Measurements from ENCODE around the gene PICALM. TPM values are rescaled to one million over a fixed set of nuclear protein-coding genes. Genes with fewer than 3 reads are reported as not detected.
"Not testable (repeated sequence)": the region's sequence is repeated elsewhere in the genome, so short reads cannot be mapped to it uniquely, and the experiment has no call there.

PICALM gene
- total and polyA plus RNA-seq, 3 experiments from 2014 or later = 25.6 to 103 (median 95.2) TPM

DNA sequence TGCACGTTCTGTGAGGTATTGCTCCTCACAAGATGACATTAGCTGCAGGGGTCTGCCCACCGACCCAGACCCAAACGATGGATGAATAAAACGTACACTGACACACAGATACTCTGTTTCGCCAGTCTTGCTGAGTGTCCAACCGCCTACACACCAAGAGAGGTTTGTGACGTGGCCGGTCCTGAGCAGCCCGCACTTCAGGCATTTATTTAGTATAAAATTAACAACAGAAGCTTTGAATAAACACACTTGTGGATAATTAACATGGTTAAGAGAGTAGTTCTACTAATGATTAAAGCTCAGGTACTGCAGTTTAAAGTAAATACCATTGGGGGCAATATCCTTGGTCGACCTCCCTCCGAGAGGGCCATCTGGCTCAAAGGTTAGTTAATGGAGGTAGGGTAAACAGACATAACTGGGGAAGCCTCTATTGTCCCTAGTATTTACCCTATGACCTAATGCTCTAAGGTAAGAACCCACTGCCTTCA lies 138.0 kb downstream of the PICALM start:
- no peaks in the 10 kb centered on the region for H3K27me3 ChIP-seq (ENCODE audit: insufficient read depth, low read length, poor library complexity, severe bottlenecking)
- no peak for DNase-seq
- no peaks in the 10 kb centered on the region for H3K9me3 ChIP-seq (ENCODE audit: low read length)
- ChIA-PET CTCF (no interaction called here), POLR2A (no interaction called here)
- peaks cover 10 to 33% of the 10 kb centered on the region in 2 donors for H3K27me3 Mint-ChIP-seq
- H3K4me1 ChIP-seq (ENCODE audit: insufficient read depth, low read length) = no peaks in the 10 kb centered on the region
- H3K36me3 ChIP-seq (ENCODE audit: insufficient read depth, low read length) = no peaks in the 10 kb centered on the region
- peaks cover 0 to 8% (median 0%) of the 10 kb centered on the region in 5 donors for H3K9me3 Mint-ChIP-seq
- H3K27ac Mint-ChIP-seq = no peak overlapping the region
- H3K4me1 Mint-ChIP-seq = no peaks in the 10 kb centered on the region
- H3K4me3 ChIP-seq (ENCODE audit: low read length) = no peak overlapping the region
- no peaks in the 10 kb centered on the region for H3K36me3 Mint-ChIP-seq
- no peak overlapping the region for H3K27ac ChIP-seq (ENCODE audit: low read depth, low read length)
- no peak overlapping the region for H3K4me3 Mint-ChIP-seq

DNA sequence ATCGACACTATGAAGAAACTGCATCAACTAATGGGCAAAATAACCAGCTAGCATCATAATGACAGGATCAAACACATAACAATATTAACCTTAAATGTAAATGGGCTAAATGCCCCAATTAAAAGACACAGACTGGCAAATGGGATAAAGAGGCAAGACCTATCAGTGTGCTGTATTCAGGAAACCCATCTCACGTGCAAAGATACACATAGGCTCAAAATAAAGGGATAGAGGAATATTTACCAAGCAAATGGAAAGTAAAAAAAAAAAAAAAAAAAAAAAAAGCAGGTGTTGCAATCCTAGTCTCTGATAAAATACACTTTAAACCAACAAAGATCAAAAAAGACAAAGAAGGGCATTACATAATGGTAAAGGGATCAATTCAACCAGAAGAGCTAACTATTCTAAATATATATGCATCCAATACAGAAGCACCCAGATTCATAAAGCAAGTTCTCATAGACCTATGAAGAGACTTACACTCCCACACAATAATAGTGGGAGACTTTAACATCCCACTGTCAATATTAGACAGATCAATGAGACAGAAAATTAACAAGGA lies 142.2 kb downstream of the PICALM start:
- H3K4me1 ChIP-seq (ENCODE audit: insufficient read depth, low read length); H3K27ac Mint-ChIP-seq; H3K4me3 ChIP-seq (ENCODE audit: low read length); H3K36me3 Mint-ChIP-seq; H3K4me3 Mint-ChIP-seq; H3K36me3 ChIP-seq (ENCODE audit: insufficient read depth, low read length); POLR2A ChIA-PET; H3K9me3 ChIP-seq (ENCODE audit: low read length); CTCF ChIA-PET; H3K27me3 ChIP-seq (ENCODE audit: insufficient read depth, low read length, poor library complexity, severe bottlenecking); DNase-seq; H3K4me1 Mint-ChIP-seq; H3K27ac ChIP-seq (ENCODE audit: low read depth, low read length); H3K9me3 Mint-ChIP-seq: not testable (repeated sequence)
- peaks cover 19 to 52% of the 10 kb centered on the region in 2 donors for H3K27me3 Mint-ChIP-seq

DNA sequence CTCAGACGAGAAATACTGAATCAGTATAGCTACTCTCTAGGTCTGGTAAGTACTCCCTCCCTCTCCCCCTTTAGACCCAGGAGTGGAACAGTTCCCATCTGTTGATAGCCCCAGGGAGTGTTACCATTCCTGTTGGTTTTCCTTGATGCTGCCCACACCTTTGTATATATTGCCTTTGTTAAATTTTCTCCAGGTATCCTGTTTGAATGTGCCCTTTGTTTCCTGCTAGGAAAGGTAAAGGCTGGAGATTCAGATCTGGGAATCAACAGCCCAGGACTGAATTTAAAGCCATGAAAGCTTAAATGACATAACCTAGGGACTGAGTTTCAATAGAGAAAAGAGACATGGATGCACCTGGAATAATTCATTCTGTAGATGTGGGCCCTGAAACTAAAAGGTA lies 145.4 kb downstream of the PICALM start:
- DNase-seq = no peak
- ChIA-PET CTCF (no interaction called here), POLR2A (no interaction called here)
- Mint-ChIP-seq H3K9me3 (peaks cover 0 to 2% (median 0%) of the 10 kb centered on the region in 5 donors), H3K4me3 (no peak overlapping the region), H3K27me3 (peaks cover 16 to 49% of the 10 kb centered on the region in 2 donors), H3K36me3 (peaks cover 0 to 4% (median 0%) of the 10 kb centered on the region in 3 donors), H3K4me1 (no peaks in the 10 kb centered on the region), H3K27ac (no peak overlapping the region)
- Histone ChIP-seq H3K27ac (ENCODE audit: low read depth, low read length) (no peak overlapping the region), H3K36me3 (ENCODE audit: insufficient read depth, low read length) (no peaks in the 10 kb centered on the region), H3K4me3 (ENCODE audit: low read length) (no peak overlapping the region), H3K9me3 (ENCODE audit: low read length) (no peaks in the 10 kb centered on the region), H3K4me1 (ENCODE audit: insufficient read depth, low read length) (no peaks in the 10 kb centered on the region), H3K27me3 (ENCODE audit: insufficient read depth, low read length, poor library complexity, severe bottlenecking) (no peaks in the 10 kb centered on the region)

DNA sequence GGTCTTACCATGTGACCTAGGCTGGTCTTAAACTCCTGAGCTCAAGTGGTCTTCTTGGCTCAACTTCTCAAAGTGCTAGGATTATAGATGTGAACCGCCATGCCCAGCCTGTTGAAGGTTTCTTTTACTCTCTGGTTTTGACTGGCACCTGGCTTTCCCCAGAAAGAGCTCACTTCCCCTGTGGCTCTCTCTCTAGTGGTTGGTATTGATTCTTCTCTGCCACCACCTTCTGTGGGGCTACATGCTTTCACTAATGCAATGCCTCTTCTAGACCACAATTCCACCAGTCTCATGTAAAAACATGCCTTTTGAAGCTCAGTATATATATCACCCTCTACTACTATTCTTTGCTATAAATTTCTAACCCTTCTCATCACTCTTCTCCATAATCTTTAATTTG lies 146.5 kb downstream of the PICALM start:
- Mint-ChIP-seq H3K9me3 (no peaks in the 10 kb centered on the region), H3K4me3 (no peak overlapping the region), H3K27me3 (peaks cover 11 to 39% of the 10 kb centered on the region in 2 donors), H3K27ac (no peak overlapping the region), H3K36me3 (peaks cover 0 to 4% (median 0%) of the 10 kb centered on the region in 3 donors), H3K4me1 (no peaks in the 10 kb centered on the region)
- Histone ChIP-seq H3K9me3 (ENCODE audit: low read length) (no peaks in the 10 kb centered on the region), H3K27me3 (ENCODE audit: insufficient read depth, low read length, poor library complexity, severe bottlenecking) (no peaks in the 10 kb centered on the region), H3K36me3 (ENCODE audit: insufficient read depth, low read length) (no peaks in the 10 kb centered on the region), H3K4me3 (ENCODE audit: low read length) (no peak overlapping the region), H3K27ac (ENCODE audit: low read depth, low read length) (no peak overlapping the region), H3K4me1 (ENCODE audit: insufficient read depth, low read length) (no peaks in the 10 kb centered on the region)
- ChIA-PET CTCF (no interaction called here), POLR2A (no interaction called here)
- DNase-seq = no peak

DNA sequence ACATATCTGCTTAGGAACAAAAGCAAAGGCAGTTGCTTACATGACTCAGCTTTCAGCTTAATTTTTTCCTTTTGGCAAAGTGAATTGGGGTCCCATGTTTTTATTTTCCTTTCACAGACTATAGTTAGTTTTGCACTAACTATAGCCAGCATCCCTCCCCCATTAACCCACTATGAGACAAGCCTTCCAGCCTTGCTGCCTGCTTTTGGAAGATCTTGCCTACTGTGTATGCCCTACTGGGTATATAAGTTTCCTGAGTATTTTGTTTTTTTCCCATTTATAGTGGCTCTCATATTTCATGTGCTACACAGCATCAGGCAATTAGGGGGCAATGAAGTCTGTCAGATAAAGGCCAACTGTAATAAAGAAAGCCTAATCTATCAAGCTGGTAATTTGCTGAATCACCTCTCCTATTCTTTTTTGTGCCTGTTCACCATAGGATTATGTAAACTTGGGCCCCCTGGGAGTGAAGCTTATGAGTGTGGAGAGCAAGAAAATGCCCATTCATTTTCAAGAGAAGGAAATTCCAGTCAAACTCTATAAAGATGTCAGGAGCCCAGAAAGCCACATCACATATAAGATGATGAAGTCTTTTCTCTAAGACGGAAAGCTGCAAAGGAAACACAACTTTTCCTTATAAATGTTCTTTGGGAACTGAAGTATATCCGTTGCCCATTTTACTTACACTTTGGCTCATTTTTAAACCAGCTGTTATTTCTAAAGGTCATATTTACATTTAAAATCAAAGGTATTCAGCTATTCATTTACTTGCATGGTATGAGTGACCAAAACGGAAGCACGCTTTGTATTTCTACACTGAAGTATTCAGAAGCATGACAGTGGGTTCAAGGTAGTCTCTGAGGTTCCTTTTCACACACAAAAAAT lies 149.7 kb downstream of the PICALM start:
- Mint-ChIP-seq H3K27me3 (peaks cover 8 to 25% of the 10 kb centered on the region in 2 donors), H3K4me3 (no peak overlapping the region), H3K9me3 (peaks cover 0 to 4% (median 0%) of the 10 kb centered on the region in 5 donors), H3K27ac (no peak overlapping the region), H3K4me1 (no peaks in the 10 kb centered on the region), H3K36me3 (peaks cover 0 to 8% (median 0%) of the 10 kb centered on the region in 3 donors)
- Histone ChIP-seq H3K36me3 (ENCODE audit: insufficient read depth, low read length) (no peaks in the 10 kb centered on the region), H3K4me1 (ENCODE audit: insufficient read depth, low read length) (no peaks in the 10 kb centered on the region), H3K9me3 (ENCODE audit: low read length) (no peaks in the 10 kb centered on the region), H3K4me3 (ENCODE audit: low read length) (no peak overlapping the region), H3K27me3 (ENCODE audit: insufficient read depth, low read length, poor library complexity, severe bottlenecking) (no peaks in the 10 kb centered on the region), H3K27ac (ENCODE audit: low read depth, low read length) (no peak overlapping the region)
- no peak for DNase-seq
- CTCF ChIA-PET = no interaction called here
- POLR2A ChIA-PET = no interaction called here

DNA sequence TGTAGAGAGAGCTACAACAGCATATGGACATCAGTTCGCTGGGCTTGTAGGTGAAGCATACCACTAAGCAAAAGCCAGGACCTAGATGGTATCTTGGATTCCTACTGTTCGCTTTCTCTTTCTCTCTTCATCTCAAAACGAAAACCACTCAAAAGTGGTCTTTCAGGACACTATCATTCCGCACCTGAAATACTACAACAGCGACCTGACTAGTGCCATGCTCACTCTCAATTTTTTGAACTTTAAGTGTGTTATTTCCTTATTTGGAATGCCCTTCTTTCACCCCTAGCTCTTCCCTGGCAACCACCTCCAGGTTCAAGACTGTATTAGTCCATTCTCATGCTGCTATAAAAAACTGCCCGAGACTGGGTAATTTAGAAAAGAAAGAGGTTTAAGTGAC lies 154.5 kb downstream of the PICALM start:
- CTCF ChIA-PET = no interaction called here
- H3K36me3 Mint-ChIP-seq = peaks cover 0 to 4% (median 0%) of the 10 kb centered on the region in 3 donors

DNA sequence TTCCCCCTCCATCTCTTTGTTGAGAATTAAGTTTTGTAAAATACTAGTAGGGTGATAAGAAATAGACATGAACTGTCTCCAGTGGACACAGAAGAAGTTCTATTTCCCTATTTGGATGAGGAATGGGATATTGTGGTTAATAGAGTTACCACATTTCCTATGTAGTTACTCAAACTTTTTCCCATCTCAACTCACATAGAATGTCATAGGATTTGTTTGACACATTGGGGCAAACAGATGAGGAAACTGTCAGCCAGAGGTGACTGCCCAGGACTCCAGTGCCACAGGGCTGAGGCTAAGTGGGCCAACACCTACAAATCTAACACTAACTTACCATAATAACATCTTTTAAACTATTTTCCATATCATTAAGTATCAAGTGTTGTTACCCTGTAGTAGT lies 155.4 kb downstream of the PICALM start:
- H3K36me3 ChIP-seq (ENCODE audit: insufficient read depth, low read length) = no peaks in the 10 kb centered on the region
- H3K27me3 ChIP-seq (ENCODE audit: insufficient read depth, low read length, poor library complexity, severe bottlenecking) = no peaks in the 10 kb centered on the region
- H3K27ac ChIP-seq (ENCODE audit: low read depth, low read length) = no peak overlapping the region
- no peaks in the 10 kb centered on the region for H3K9me3 ChIP-seq (ENCODE audit: low read length)
- Mint-ChIP-seq H3K9me3 (peaks cover 0 to 4% (median 0%) of the 10 kb centered on the region in 5 donors), H3K27ac (no peak overlapping the region), H3K27me3 (peaks cover 0 to 7% of the 10 kb centered on the region in 2 donors), H3K4me3 (no peak overlapping the region), H3K36me3 (peaks cover 0 to 4% (median 0%) of the 10 kb centered on the region in 3 donors), H3K4me1 (no peaks in the 10 kb centered on the region)
- DNase-seq = no peak
- ChIA-PET CTCF (no interaction called here), POLR2A (no interaction called here)
- no peaks in the 10 kb centered on the region for H3K4me1 ChIP-seq (ENCODE audit: insufficient read depth, low read length)
- no peak overlapping the region for H3K4me3 ChIP-seq (ENCODE audit: low read length)

More for the DNA sequence above, 154.5 kb downstream of the PICALM start:
- H3K36me3 ChIP-seq (ENCODE audit: insufficient read depth, low read length) = no peaks in the 10 kb centered on the region
- H3K27ac ChIP-seq (ENCODE audit: low read depth, low read length) = no peak overlapping the region
- Mint-ChIP-seq H3K9me3 (peaks cover 0 to 4% (median 0%) of the 10 kb centered on the region in 5 donors), H3K27ac (no peak overlapping the region), H3K4me3 (no peak overlapping the region), H3K27me3 (peaks cover 0 to 7% of the 10 kb centered on the region in 2 donors), H3K4me1 (no peaks in the 10 kb centered on the region)
- no peaks in the 10 kb centered on the region for H3K4me1 ChIP-seq (ENCODE audit: insufficient read depth, low read length)
- H3K9me3 ChIP-seq (ENCODE audit: low read length) = no peaks in the 10 kb centered on the region
- H3K4me3 ChIP-seq (ENCODE audit: low read length) = no peak overlapping the region
- POLR2A ChIA-PET = no interaction called here
- DNase-seq = no peak
- H3K27me3 ChIP-seq (ENCODE audit: insufficient read depth, low read length, poor library complexity, severe bottlenecking) = no peaks in the 10 kb centered on the region

DNA sequence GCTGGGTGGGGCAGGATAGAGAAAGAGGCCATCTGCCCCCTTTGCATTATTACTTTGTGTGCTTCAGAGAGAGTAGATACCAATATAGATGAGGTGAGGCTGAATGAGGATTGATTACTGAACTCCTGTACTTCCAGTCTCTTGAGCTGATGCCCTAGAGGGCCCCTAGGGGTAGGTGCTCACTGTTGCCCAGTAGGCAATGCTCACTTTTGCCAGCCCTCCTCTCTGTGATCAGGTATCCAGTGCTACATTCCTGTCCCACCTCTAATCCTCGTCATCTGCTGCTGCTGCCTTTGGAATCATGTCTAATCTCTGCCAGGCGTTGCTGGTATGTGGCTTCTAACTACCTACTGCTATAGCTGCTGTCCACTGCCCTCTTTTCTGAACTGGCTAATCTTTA lies 156.5 kb downstream of the PICALM start:
- H3K27me3 Mint-ChIP-seq = peaks cover 0 to 7% of the 10 kb centered on the region in 2 donors
- no peaks in the 10 kb centered on the region for H3K4me1 Mint-ChIP-seq
- Histone ChIP-seq H3K27me3 (ENCODE audit: insufficient read depth, low read length, poor library complexity, severe bottlenecking) (no peaks in the 10 kb centered on the region), H3K4me3 (ENCODE audit: low read length) (no peak overlapping the region), H3K27ac (ENCODE audit: low read depth, low read length) (no peak overlapping the region), H3K36me3 (ENCODE audit: insufficient read depth, low read length) (no peaks in the 10 kb centered on the region), H3K9me3 (ENCODE audit: low read length) (no peaks in the 10 kb centered on the region), H3K4me1 (ENCODE audit: insufficient read depth, low read length) (no peaks in the 10 kb centered on the region)
- ChIA-PET POLR2A (no interaction called here), CTCF (no interaction called here)
- H3K27ac Mint-ChIP-seq = no peak overlapping the region
- no peak for DNase-seq
- peaks cover 0 to 4% (median 0%) of the 10 kb centered on the region in 3 donors for H3K36me3 Mint-ChIP-seq
- peaks cover 0 to 4% (median 0%) of the 10 kb centered on the region in 5 donors for H3K9me3 Mint-ChIP-seq
- H3K4me3 Mint-ChIP-seq = no peak overlapping the region
